Activated CD4-positive, alpha-beta T cell treated with anti-CD3 and anti-CD28 coated beads, Interleukin-10, Interleukin-2, amounts not matched to agents 100 ng/mL and 50 ng/mL, durations not matched to agents 16 hours and 8 hours (primary cell): ENCODE measurements around the gene TRPM8.
"Not testable (repeated sequence)": the region's sequence is repeated elsewhere in the genome, so short reads cannot be mapped to it uniquely, and the experiment has no call there.

Experiments
- DNase-seq: peaks from one replicate; pipeline ENCODE4 v3.0.0-alpha.2; 2020

The TRPM8 gene

GRCh38 chr2:233938676-233939370, 21.6 kb downstream of the TRPM8 start:
- DNase-seq: no peak

- no peak for DNase-seq
These were observed 23.5 kb downstream of the TRPM8 start for GRCh38 chr2:233940376-233941276.

GRCh38 chr2:233942731-233943130, 25.6 kb downstream of the TRPM8 start:
- no peak for DNase-seq

GRCh38 chr2:233944269-233944668, 27.1 kb downstream of the TRPM8 start:
- DNase-seq: no peak

GRCh38 chr2:233944722-233945121, 27.5 kb downstream of the TRPM8 start:
- no peak for DNase-seq

GRCh38 chr2:233945146-233945545, 28.0 kb downstream of the TRPM8 start:
- no peak for DNase-seq

GRCh38 chr2:233950078-233950825, 33.1 kb downstream of the TRPM8 start:
- DNase-seq: no peak

GRCh38 chr2:233952335-233952734, 35.2 kb downstream of the TRPM8 start:
- DNase-seq: no peak

GRCh38 chr2:233953087-233953801, 36.1 kb downstream of the TRPM8 start:
- no peak for DNase-seq

- no peak for DNase-seq
These were observed 43.0 kb downstream of the TRPM8 start for GRCh38 chr2:233960203-233960602.

GRCh38 chr2:233961905-233962304, 44.7 kb downstream of the TRPM8 start:
- DNase-seq: no peak

GRCh38 chr2:233964581-233964980, 47.4 kb downstream of the TRPM8 start:
- DNase-seq: no peak

GRCh38 chr2:233965032-233965603, 47.9 kb downstream of the TRPM8 start:
- no peak for DNase-seq

GRCh38 chr2:233965646-233966045, 48.5 kb downstream of the TRPM8 start:
- not testable (repeated sequence) for DNase-seq

- no peak for DNase-seq
These were observed 49.2 kb downstream of the TRPM8 start for GRCh38 chr2:233966388-233966787.

- DNase-seq: no peak
These were observed 50.0 kb downstream of the TRPM8 start for GRCh38 chr2:233967164-233967563.

- DNase-seq: no peak
These were observed 51.4 kb downstream of the TRPM8 start for GRCh38 chr2:233968556-233968955.

GRCh38 chr2:233972460-233972859, 55.3 kb downstream of the TRPM8 start:
- DNase-seq: not testable (repeated sequence)

GRCh38 chr2:233972941-233973575, 55.9 kb downstream of the TRPM8 start:
- no peak for DNase-seq

- no peak for DNase-seq
These were observed 56.6 kb downstream of the TRPM8 start for GRCh38 chr2:233973786-233974185.

- DNase-seq: peak; percentile 62
These were observed 57.4 kb downstream of the TRPM8 start for GRCh38 chr2:233974530-233975071.

- no peak for DNase-seq
These were observed 58.9 kb downstream of the TRPM8 start for GRCh38 chr2:233976087-233976486.
